ENCODE data around the gene FTSJ3.
"Not testable (repeated sequence)": the region's sequence is repeated elsewhere in the genome, so short reads cannot be mapped to it uniquely, and the experiment has no call there.

Gene FTSJ3

GRCh38 chr17:63827002-63827800, at the start of gene FTSJ3, which contains the start of gene PSMC5:
TSS of gene FTSJ3 (minus strand) at chr17:63827663. CDS start at chr17:63826902, 761 bp downstream.
TSS of gene PSMC5 (plus strand) at chr17:63827431. CDS start at chr17:63827491, 60 bp downstream.
- FAIRE-seq = no peak

GRCh38 chr17:63874693-63875092, 47.2 kb upstream of the FTSJ3 start:
- not testable (repeated sequence) for FAIRE-seq

GRCh38 chr17:63874061-63874626, 46.7 kb upstream of the FTSJ3 start:
- not testable (repeated sequence) for FAIRE-seq

GRCh38 chr17:63873577-63873976, 46.1 kb upstream of the FTSJ3 start, which contains the start of gene CSH2:
TSS of gene CSH2 (minus strand) at chr17:63873677. CDS start at chr17:63873614, 63 bp downstream.
- not testable (repeated sequence) for FAIRE-seq

- FAIRE-seq = not testable (repeated sequence)
Measured at GRCh38 chr17:63871646-63872365, 44.3 kb upstream of the FTSJ3 start.

- FAIRE-seq = not testable (repeated sequence)
Measured at GRCh38 chr17:63870292-63870665, 42.8 kb upstream of the FTSJ3 start.

GRCh38 chr17:63869491-63870291, 42.2 kb upstream of the FTSJ3 start:
- not testable (repeated sequence) for FAIRE-seq

- FAIRE-seq = not testable (repeated sequence)
Measured at GRCh38 chr17:63866625-63867024, 39.2 kb upstream of the FTSJ3 start.

- no peak for FAIRE-seq
Measured at GRCh38 chr17:63859257-63859656, 31.8 kb upstream of the FTSJ3 start.

GRCh38 chr17:63856425-63856824, 29.0 kb upstream of the FTSJ3 start:
- not testable (repeated sequence) for FAIRE-seq

- FAIRE-seq = no peak
Measured at GRCh38 chr17:63855185-63855584, 27.7 kb upstream of the FTSJ3 start.

- FAIRE-seq = no peak
Measured at GRCh38 chr17:63854709-63855108, 27.2 kb upstream of the FTSJ3 start.

- no peak for FAIRE-seq
Measured at GRCh38 chr17:63853260-63853659, 25.8 kb upstream of the FTSJ3 start.

GRCh38 chr17:63850401-63850800, 22.9 kb upstream of the FTSJ3 start:
- no peak for FAIRE-seq

GRCh38 chr17:63848834-63849689, 21.6 kb upstream of the FTSJ3 start:
- FAIRE-seq = no peak

- no peak for FAIRE-seq
Measured at GRCh38 chr17:63847525-63848249, 20.2 kb upstream of the FTSJ3 start.

GRCh38 chr17:63845509-63845908, 18.0 kb upstream of the FTSJ3 start:
- no peak for FAIRE-seq

GRCh38 chr17:63843910-63844677, 16.6 kb upstream of the FTSJ3 start:
- FAIRE-seq = no peak

- not testable (repeated sequence) for FAIRE-seq
Measured at GRCh38 chr17:63843387-63843888, 16.0 kb upstream of the FTSJ3 start.

Data from colon (tissue), 2 donors.